ENCODE measurements around the gene AP2B1. TPM values are rescaled to one million over a fixed set of nuclear protein-coding genes. Genes with fewer than 3 reads are reported as not detected.
A peak's percentile ranks its signal among the peaks of the same experiment; 100 is the strongest.

The AP2B1 gene
- total and polyA plus RNA-seq, 12 donors, result 23.4 to 167 (median 78.2) TPM

- intact Hi-C loops (cut with DNase I), result no loop called here
- Histone ChIP-seq H3K27me3 (no peaks in the 10 kb centered on the region), H3K4me1 (replicated peaks in 1 of 2) (no peaks in the 10 kb centered on the region), H3K27ac (no peak overlapping the region), H3K9me3 (replicated peaks in 1 of 3) (no peaks in the 10 kb centered on the region), H3K36me3 (replicated peaks in 1 of 2) (peaks cover 0 to 20% of the 10 kb centered on the region in 2 donors), H3K4me3 (no peak overlapping the region)
- no peak for DNase-seq
- 80 to 96% (median 90%) methylated on average over 2 of the region's 2 CpGs for WGBS, 4 donors
- TF ChIP-seq CTCF (IDR thresholded peaks at IDR 0.05) (no peak), POLR2A (IDR thresholded peaks at IDR 0.05) (no peak)
These were observed 92.0 kb downstream of the AP2B1 start for GRCh38 chr17:35679007-35679682.

GRCh38 chr17:35683591-35683990 lies 96.5 kb downstream of the AP2B1 start:
- no peaks in the 10 kb centered on the region for H3K4me1 ChIP-seq (replicated peaks in 1 of 2)
- 71 to 81% (median 73%) methylated on average over 4 of the region's 4 CpGs for WGBS, 4 donors
- no peak overlapping the region for H3K27ac ChIP-seq
- DNase-seq, result peak in 1 of 7 donors; percentile 13
- H3K27me3 ChIP-seq, result no peaks in the 10 kb centered on the region
- peaks cover 0 to 18% of the 10 kb centered on the region in 2 donors for H3K36me3 ChIP-seq (replicated peaks in 1 of 2)
- no peak for TF ChIP-seq POLR2A (IDR thresholded peaks at IDR 0.05)
- no peak for TF ChIP-seq CTCF (IDR thresholded peaks at IDR 0.05)
- intact Hi-C loops (cut with DNase I), result no loop called here
- H3K4me3 ChIP-seq, result no peak overlapping the region
- no peaks in the 10 kb centered on the region for H3K9me3 ChIP-seq (replicated peaks in 1 of 3)

GRCh38 chr17:35684055-35684802 lies 97.1 kb downstream of the AP2B1 start:
- no peak for TF ChIP-seq POLR2A (IDR thresholded peaks at IDR 0.05)
- TF ChIP-seq CTCF (IDR thresholded peaks at IDR 0.05), result no peak
- 67 to 75% (median 70%) methylated on average over 2 of the region's 2 CpGs for WGBS, 4 donors
- no peaks in the 10 kb centered on the region for H3K4me1 ChIP-seq (replicated peaks in 1 of 2)
- no peak overlapping the region for H3K4me3 ChIP-seq
- peaks cover 0 to 18% of the 10 kb centered on the region in 2 donors for H3K36me3 ChIP-seq (replicated peaks in 1 of 2)
- intact Hi-C loops (cut with DNase I), result no loop called here
- DNase-seq, result no peak
- no peaks in the 10 kb centered on the region for H3K27me3 ChIP-seq
- H3K27ac ChIP-seq, result no peak overlapping the region
- H3K9me3 ChIP-seq (replicated peaks in 1 of 3), result no peaks in the 10 kb centered on the region

GRCh38 chr17:35692512-35693210 lies 105.5 kb downstream of the AP2B1 start:
- DNase-seq, result no peak
- no peaks in the 10 kb centered on the region for H3K27me3 ChIP-seq
- no peak overlapping the region for H3K27ac ChIP-seq
- TF ChIP-seq CTCF (IDR thresholded peaks at IDR 0.05), result no peak
- peaks cover 0 to 9% of the 10 kb centered on the region in 2 donors for H3K36me3 ChIP-seq (replicated peaks in 1 of 2)
- H3K4me3 ChIP-seq, result no peak overlapping the region
- no peaks in the 10 kb centered on the region for H3K9me3 ChIP-seq (replicated peaks in 1 of 3)
- intact Hi-C loops (cut with DNase I), result no loop called here
- 76 to 84% (median 81%) methylated on average over 7 of the region's 7 CpGs for WGBS, 4 donors
- no peaks in the 10 kb centered on the region for H3K4me1 ChIP-seq (replicated peaks in 1 of 2)

Measured in adrenal gland (tissue), 12 donors.